B cell (primary cell): ENCODE results near the gene PSKH1.

Experiments used
- CTCF ChIP-seq: fragments of 200-600 bp; IDR thresholded peaks from one replicate; pipeline ENCODE4 v1.8.0; 2022; ENCODE audit warnings: antibody characterized with exemption, mild to moderate bottlenecking
- EZH2 ChIP-seq: IDR thresholded peaks from 2 replicates; pipeline ENCODE4 v1.6.1; 2012; ENCODE audit warnings: borderline replicate concordance, low read depth, mild to moderate bottlenecking, moderate library complexity, low read length; ENCODE audit not compliant: insufficient read depth, poor library complexity, severe bottlenecking

- TF ChIP-seq CTCF (no peak), EZH2 (no peak)
Observed at GRCh38 chr16:67857547-67858233, 35.4 kb upstream of the PSKH1 start.
